Fibroblast of the aortic adventitia (primary cell): ENCODE data around the gene INO80D. TPM values are rescaled to one million over a fixed set of nuclear protein-coding genes. Genes with fewer than 3 reads are reported as not detected.

ENCODE experiments used
- DNase-seq: peaks from one replicate; pipeline ENCODE4 v3.0.0-alpha.2; 2010; ENCODE audit warnings: low read depth
- H3K4me3 ChIP-seq: 2 replicates; pipeline ENCODE4 v1.5.1; 2011; ENCODE audit warnings: low read depth, mild to moderate bottlenecking, control low read depth, low read length, moderate library complexity
- CTCF ChIP-seq: IDR thresholded peaks from 2 replicates; pipeline ENCODE4 v1.5.1; 2011; ENCODE audit warnings: mild to moderate bottlenecking, low read length, control low read depth, inconsistent platforms; ENCODE audit not compliant: insufficient read depth
- total RNA-seq: library from RNA; depleted of rRNA; stranded (reverse); fragments of >200 nt; gene quantifications from 2 replicates; pipeline ENCODE4 v1.2.3, GENCODE V29; 2012; ENCODE audit warnings: low replicate concordance

INO80D gene
- total RNA-seq, 1 donor: 12.0 TPM

GRCh38 chr2:206002440-206002839 lies 83.5 kb downstream of the INO80D start:
- no peak for DNase-seq
- no peak for TF ChIP-seq CTCF
- no peak overlapping the region for H3K4me3 ChIP-seq

GRCh38 chr2:206001912-206002311 lies 84.1 kb downstream of the INO80D start:
- DNase-seq: no peak
- no peak for TF ChIP-seq CTCF
- H3K4me3 ChIP-seq: no peak overlapping the region

- no peak for DNase-seq
- no peak overlapping the region for H3K4me3 ChIP-seq
- TF ChIP-seq CTCF: no peak
Measured at GRCh38 chr2:206000776-206001175, 85.2 kb downstream of the INO80D start.

- TF ChIP-seq CTCF: no peak
- DNase-seq: no peak
- H3K4me3 ChIP-seq: no peak overlapping the region
Measured at GRCh38 chr2:205998583-205998982, 87.4 kb downstream of the INO80D start.

GRCh38 chr2:205996161-205996560 lies 89.8 kb downstream of the INO80D start:
- no peak for TF ChIP-seq CTCF
- no peak for DNase-seq
- H3K4me3 ChIP-seq: no peak overlapping the region

- no peak for TF ChIP-seq CTCF
- DNase-seq: no peak
- H3K4me3 ChIP-seq: no peak overlapping the region
Measured at GRCh38 chr2:205995260-205995659, 90.7 kb downstream of the INO80D start.

GRCh38 chr2:205994344-205994743 lies 91.6 kb downstream of the INO80D start:
- no peak for TF ChIP-seq CTCF
- no peak overlapping the region for H3K4me3 ChIP-seq
- no peak for DNase-seq
